ENCODE measurements around the gene ITPR3. TPM values are rescaled to one million over a fixed set of nuclear protein-coding genes. Genes with fewer than 3 reads are reported as not detected.

The ITPR3 gene
- total and polyA plus RNA-seq, 2 of the 13 experiments (the other 11 are each of a cell fraction or from before 2014, with no cell fraction given), result 3.8 to 21.4 TPM

GRCh38 chr6:33589731-33590530, 31.2 kb upstream of the ITPR3 start (continued):
- TF ChIP-seq ARID4A (CRISPR knock-in tag; IDR thresholded peaks at IDR 0.05; ENCODE audit: borderline replicate concordance) (peak; percentile 54; the same call in 1 of the 2 replicates), ZSCAN9 (CRISPR knock-in tag; IDR thresholded peaks at IDR 0.05; ENCODE audit: borderline replicate concordance) (no peak; the same call in 1 of the 2 replicates), ZBTB7A (CRISPR knock-in tag; IDR thresholded peaks at IDR 0.05) (peak; percentile 73), NCOR1 (IDR thresholded peaks at IDR 0.05; ENCODE audit: borderline replicate concordance, low read length) (0 out of 2 replicates have a peak, but pooled peaks have one; percentile 43), YEATS4 (CRISPR knock-in tag; IDR thresholded peaks at IDR 0.05; ENCODE audit: borderline replicate concordance) (peak; percentile 55), HCFC1 (IDR thresholded peaks at IDR 0.05; ENCODE audit: low read depth, low read length) (0 out of 2 replicates have a peak, but pooled peaks have one; percentile 15), CAMTA2 (CRISPR knock-in tag; IDR thresholded peaks at IDR 0.05; ENCODE audit: borderline replicate concordance) (peak; percentile 86; the same call in 1 of the 2 replicates), TBX2 (CRISPR knock-in tag; IDR thresholded peaks at IDR 0.05; ENCODE audit: borderline replicate concordance) (peak; percentile 92), JARID2 (CRISPR knock-in tag; IDR thresholded peaks at IDR 0.05; ENCODE audit: insufficient replicate concordance) (no peak), ZNF432 (CRISPR knock-in tag; IDR thresholded peaks at IDR 0.05; ENCODE audit: borderline replicate concordance) (no peak), NR0B2 (CRISPR knock-in tag; IDR thresholded peaks at IDR 0.05) (0 out of 2 replicates have a peak, but pooled peaks have one; percentile 18), MTA1 (CRISPR knock-in tag; IDR thresholded peaks at IDR 0.05; ENCODE audit: borderline replicate concordance) (peak; percentile 47; the same call in 1 of the 2 replicates), NR2F6 (IDR thresholded peaks at IDR 0.05) (peak; percentile 78; the same call in 1 of the 2 replicates), NR2F6 (CRISPR knock-in tag; IDR thresholded peaks at IDR 0.05) (peak; percentile 90), ZBTB7B (CRISPR knock-in tag; IDR thresholded peaks at IDR 0.05) (peak; percentile 58; the same call in 1 of the 2 replicates), ZNF768 (CRISPR knock-in tag; IDR thresholded peaks at IDR 0.05) (0 out of 2 replicates have a peak, but pooled peaks have one; percentile 12), CREM (IDR thresholded peaks at IDR 0.05) (peak; percentile 61), CREM (CRISPR knock-in tag; IDR thresholded peaks at IDR 0.05) (no peak), NFE2 (CRISPR knock-in tag; IDR thresholded peaks at IDR 0.05) (no peak)
- TF ChIP-seq, protein P1, sequence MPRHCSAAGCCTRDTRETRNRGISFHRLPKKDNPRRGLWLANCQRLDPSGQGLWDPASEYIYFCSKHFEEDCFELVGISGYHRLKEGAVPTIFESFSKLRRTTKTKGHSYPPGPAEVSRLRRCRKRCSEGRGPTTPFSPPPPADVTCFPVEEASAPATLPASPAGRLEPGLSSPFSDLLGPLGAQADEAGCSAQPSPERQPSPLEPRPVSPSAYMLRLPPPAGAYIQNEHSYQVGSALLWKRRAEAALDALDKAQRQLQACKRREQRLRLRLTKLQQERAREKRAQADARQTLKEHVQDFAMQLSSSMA (CRISPR knock-in tag; IDR thresholded peaks at IDR 0.05), result no peak
- TF ChIP-seq, protein P2, sequence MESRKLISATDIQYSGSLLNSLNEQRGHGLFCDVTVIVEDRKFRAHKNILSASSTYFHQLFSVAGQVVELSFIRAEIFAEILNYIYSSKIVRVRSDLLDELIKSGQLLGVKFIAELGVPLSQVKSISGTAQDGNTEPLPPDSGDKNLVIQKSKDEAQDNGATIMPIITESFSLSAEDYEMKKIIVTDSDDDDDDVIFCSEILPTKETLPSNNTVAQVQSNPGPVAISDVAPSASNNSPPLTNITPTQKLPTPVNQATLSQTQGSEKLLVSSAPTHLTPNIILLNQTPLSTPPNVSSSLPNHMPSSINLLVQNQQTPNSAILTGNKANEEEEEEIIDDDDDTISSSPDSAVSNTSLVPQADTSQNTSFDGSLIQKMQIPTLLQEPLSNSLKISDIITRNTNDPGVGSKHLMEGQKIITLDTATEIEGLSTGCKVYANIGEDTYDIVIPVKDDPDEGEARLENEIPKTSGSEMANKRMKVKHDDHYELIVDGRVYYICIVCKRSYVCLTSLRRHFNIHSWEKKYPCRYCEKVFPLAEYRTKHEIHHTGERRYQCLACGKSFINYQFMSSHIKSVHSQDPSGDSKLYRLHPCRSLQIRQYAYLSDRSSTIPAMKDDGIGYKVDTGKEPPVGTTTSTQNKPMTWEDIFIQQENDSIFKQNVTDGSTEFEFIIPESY (CRISPR knock-in tag; IDR thresholded peaks at IDR 0.05), result 0 out of 2 replicates have a peak, but pooled peaks have one; percentile 2

All from HepG2 (cell line).